Spleen (tissue), 11 donors: ENCODE data around the gene AMT. TPM values are rescaled to one million over a fixed set of nuclear protein-coding genes. Genes with fewer than 3 reads are reported as not detected.

ENCODE experiments used
- DNase-seq: peaks from one replicate; pipeline ENCODE4 v3.0.0-alpha.2; 2020
- H3K27ac ChIP-seq, 8 donors: fragments of 200-600 bp; sonication (generic) in 7 of 8; 1 replicate in 4 of 8; 2 replicates in 4 of 8; pipeline versions ENCODE4 v1.5.0 to v1.8.0; 2016 to 2021; ENCODE audit warnings: inconsistent platforms in 4 of 8, mild to moderate bottlenecking in 4 of 8, moderate library complexity in 1 of 8
- H3K27me3 ChIP-seq, 7 donors: fragments of 200-600 bp; sonication (generic) in 6 of 7; replicated peaks in 1 of 7; 1 replicate in 4 of 7; 2 replicates in 3 of 7; pipeline versions ENCODE4 v1.5.0 to v1.8.0; 2016 to 2021; ENCODE audit warnings: inconsistent platforms in 3 of 7, mild to moderate bottlenecking in 1 of 7
- H3K36me3 ChIP-seq, 6 donors: fragments of 200-600 bp; sonication (generic) in 5 of 6; 1 replicate in 4 of 6; 2 replicates in 2 of 6; pipeline versions ENCODE4 v1.5.0 to v1.8.0; 2016 to 2021; ENCODE audit warnings: inconsistent platforms in 2 of 6
- H3K4me1 ChIP-seq, 6 donors: fragments of 200-600 bp; sonication (generic) in 5 of 6; 1 replicate in 3 of 6; 2 replicates in 3 of 6; pipeline versions ENCODE4 v1.5.0 to v1.8.0; 2016 to 2021; ENCODE audit warnings: inconsistent platforms in 3 of 6
- H3K4me3 ChIP-seq, 8 donors: fragments of 200-600 bp; sonication (generic) in 7 of 8; 1 replicate in 4 of 8; 2 replicates in 4 of 8; pipeline versions ENCODE4 v1.5.0 to v1.8.0; 2016 to 2021; ENCODE audit warnings: inconsistent platforms in 4 of 8, mild to moderate bottlenecking in 4 of 8, moderate library complexity in 2 of 8
- H3K9me3 ChIP-seq, 8 donors: fragments of 200-600 bp; sonication (generic) in 7 of 8; 1 replicate in 4 of 8; 2 replicates in 4 of 8; pipeline versions ENCODE4 v1.5.0 to v1.8.0; 2016 to 2021; ENCODE audit warnings: inconsistent platforms in 4 of 8
- CTCF ChIP-seq, 11 experiments: fragments of 200-600 bp in 7 of 11; fragments of 450-650 bp in 4 of 11; sonication (generic) in 4 of 11; IDR thresholded peaks in 8 of 11; conservative IDR thresholded peaks in 3 of 11; 1 replicate in 7 of 11; 2 replicates in 4 of 11; pipeline versions ENCODE4 v1.4.0 to v1.8.0; 2016 to 2021; ENCODE audit warnings: antibody characterized with exemption in 11 of 11, inconsistent platforms in 4 of 11, mild to moderate bottlenecking in 1 of 11
- POLR2A ChIP-seq, 3 donors: fragments of 450-650 bp; IDR thresholded peaks; one replicate each; pipeline ENCODE4 v1.5.1; 2017; ENCODE audit warnings: antibody characterized with exemption in 3 of 3, mild to moderate bottlenecking in 1 of 3
- POLR2AphosphoS5 ChIP-seq, 3 donors: sonication (generic); formaldehyde crosslinking; IDR thresholded peaks; one replicate each; pipeline ENCODE4 v1.5.1; 2017; ENCODE audit warnings: antibody characterized with exemption in 3 of 3
- WGBS, 5 donors: extraction: QIAGEN DNeasy Blood & Tissue Kit in 3 of 5; methylation state at CpG; one replicate each; pipeline versions ENCODE4 v1.1.5 to v1.1.7; 2013 to 2018; 5-methylcytosine and 5-hydroxymethylcytosine counted together
- intact Hi-C: fragments of 100-400 bp; cut with DNase I; formaldehyde crosslinking; loops from one replicate; pipeline ENCODE4 v1.15.0; 2023; ENCODE audit warnings: low total_unique reads
- polyA plus RNA-seq, 3 donors: library from polyadenylated mRNA; stranded (reverse); fragments of 200-250 nt; gene quantifications; one replicate each; pipeline ENCODE4 v1.2.1, GENCODE V29; 2013
- total RNA-seq, 7 donors: library from RNA; depleted of rRNA in 3 of 7; stranded (reverse); fragments of >200 nt in 3 of 7; fragmentation: NEBNext Ultra II Directional in 4 of 7; extraction: Animal tissue kit (Norgen Biotek cat#: 25700) in 4 of 7; gene quantifications; one replicate each; pipeline versions ENCODE4 v1.1.0 to v1.2.1, GENCODE V29; 2016 to 2021
- donor health status: healthy with polysubstance abuse.
- donor health status: DM: no; HTN: no; CAD: no; lungs with moderate emphysema.
- donor health status: DM: no; HTN: no; CAD: no.
- donor health status: Bipolar disorder and iron deficiency.
- donor health status: healthy.
- donor health status: DM: no; HTN: no; CAD: no.
- donor health status: DM: yes; HTN: yes; CAD: no.

Gene AMT
- total and polyA plus RNA-seq, 10 donors, result 4.2 to 35.0 (median 10.6) TPM

GRCh38 chr3:49434731-49435130, 12.5 kb upstream of the AMT start:
- 81 to 90% (median 87%) methylated on average over 5 of the region's 5 CpGs for WGBS, 5 donors
- Histone ChIP-seq H3K36me3 (no peaks in the 10 kb centered on the region), H3K9me3 (no peaks in the 10 kb centered on the region), H3K27me3 (no peaks in the 10 kb centered on the region), H3K27ac (no peak overlapping the region), H3K4me1 (peaks cover 4 to 8% (median 5%) of the 10 kb centered on the region in 6 donors), H3K4me3 (no peak overlapping the region)
- no peak for DNase-seq
- intact Hi-C loops, result no loop called here
- no peak for TF ChIP-seq CTCF (IDR thresholded peaks at IDR 0.05 in 8 of 11, conservative IDR thresholded peaks at IDR 0.05 in 3 of 11)
- TF ChIP-seq POLR2AphosphoS5 (IDR thresholded peaks at IDR 0.05), result no peak
- no peak for TF ChIP-seq POLR2A (IDR thresholded peaks at IDR 0.05)

GRCh38 chr3:49428752-49429080, 6.4 kb upstream of the AMT start:
- H3K27ac ChIP-seq, result peak overlapping the region; percentile 83 to 94 (median 92)
- intact Hi-C loops, result no loop called here
- peaks cover 0 to 26% (median 18%) of the 10 kb centered on the region in 6 donors for H3K36me3 ChIP-seq
- no peaks in the 10 kb centered on the region for H3K27me3 ChIP-seq
- TF ChIP-seq CTCF (IDR thresholded peaks at IDR 0.05 in 8 of 11, conservative IDR thresholded peaks at IDR 0.05 in 3 of 11) (no peak), POLR2A (IDR thresholded peaks at IDR 0.05) (no peak), POLR2AphosphoS5 (IDR thresholded peaks at IDR 0.05) (no peak)
- DNase-seq, result no peak
- no peaks in the 10 kb centered on the region for H3K9me3 ChIP-seq
- WGBS, 5 donors, result 2 to 5% (median 4%) methylated on average over 9 of the region's 9 CpGs
- peak overlapping the region; percentile 55 to 80 (median 66) for H3K4me3 ChIP-seq
- peaks cover 5 to 31% (median 15%) of the 10 kb centered on the region in 6 donors for H3K4me1 ChIP-seq

DNA sequence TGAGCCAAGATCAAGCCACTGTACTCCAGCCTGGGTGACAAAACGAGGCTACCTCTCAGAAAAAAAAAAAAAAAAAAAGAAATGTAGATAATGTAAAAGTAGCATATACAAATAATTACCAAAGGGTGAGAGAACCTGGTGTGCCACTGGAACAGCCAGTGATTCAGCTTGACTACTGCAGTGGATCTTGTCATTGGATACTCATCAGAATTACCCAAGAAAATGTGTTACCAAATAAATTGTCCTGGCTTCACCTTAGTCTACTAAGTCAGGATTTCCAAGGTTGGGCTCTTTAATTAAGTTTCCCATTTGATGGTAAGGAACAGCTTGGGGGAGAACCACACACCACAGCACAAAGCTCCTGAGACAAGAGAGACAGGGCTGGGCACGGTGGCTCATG, 5.3 kb upstream of the AMT start:
- WGBS, 5 donors, result 83 to 97% (median 86%) methylated on average over 2 of the region's 2 CpGs
- DNase-seq, result no peak
- intact Hi-C loops, result no loop called here

GRCh38 chr3:49424816-49425215, 2.5 kb upstream of the AMT start:
- H3K4me1 ChIP-seq, result peaks cover 2 to 55% (median 22%) of the 10 kb centered on the region in 6 donors
- no peaks in the 10 kb centered on the region for H3K9me3 ChIP-seq
- intact Hi-C loops, result no loop called here
- no peak for TF ChIP-seq POLR2AphosphoS5 (IDR thresholded peaks at IDR 0.05)
- no peak for TF ChIP-seq POLR2A (IDR thresholded peaks at IDR 0.05)
- no peak for TF ChIP-seq CTCF (IDR thresholded peaks at IDR 0.05 in 8 of 11, conservative IDR thresholded peaks at IDR 0.05 in 3 of 11)
- H3K4me3 ChIP-seq, result no peak overlapping the region
- WGBS, 5 donors, result 87 to 98% (median 95%) methylated on average over 6 of the region's 6 CpGs
- H3K27me3 ChIP-seq, result no peaks in the 10 kb centered on the region
- peak; percentile 67 for DNase-seq
- H3K36me3 ChIP-seq, result peaks cover 0 to 40% (median 18%) of the 10 kb centered on the region in 6 donors
- peak overlapping the region in 1 of 8 donors; percentile 21 for H3K27ac ChIP-seq

More for the DNA sequence above, 5.3 kb upstream of the AMT start:
- Histone ChIP-seq H3K27ac (no peak overlapping the region), H3K4me3 (no peak overlapping the region), H3K9me3 (no peaks in the 10 kb centered on the region), H3K36me3 (peaks cover 0 to 33% (median 18%) of the 10 kb centered on the region in 6 donors), H3K27me3 (no peaks in the 10 kb centered on the region), H3K4me1 (peaks cover 5 to 42% (median 17%) of the 10 kb centered on the region in 6 donors)
- TF ChIP-seq CTCF (IDR thresholded peaks at IDR 0.05 in 8 of 11, conservative IDR thresholded peaks at IDR 0.05 in 3 of 11), result no peak
- no peak for TF ChIP-seq POLR2AphosphoS5 (IDR thresholded peaks at IDR 0.05)
- no peak for TF ChIP-seq POLR2A (IDR thresholded peaks at IDR 0.05)
